Measurements from ENCODE around the gene UGT1A6.

Gene UGT1A6

GRCh38 chr2:233655043-233655442, 37.6 kb upstream of the UGT1A6 start:
- no peak for TF ChIP-seq EP300 (IDR thresholded peaks at IDR 0.05; ENCODE audit: borderline replicate concordance)
- TF ChIP-seq CREB1 (IDR thresholded peaks at IDR 0.05; ENCODE audit: low read depth): no peak
- TF ChIP-seq TAF1 (IDR thresholded peaks at IDR 0.05; ENCODE audit: low read depth): no peak
- no peak for TF ChIP-seq CEBPB (IDR thresholded peaks at IDR 0.05)
- TF ChIP-seq NFIC (IDR thresholded peaks at IDR 0.05): no peak
- TF ChIP-seq YY1 (IDR thresholded peaks at IDR 0.05; ENCODE audit: low read depth): no peak
- no peak for TF ChIP-seq EGR1 (IDR thresholded peaks at IDR 0.05)
- no peak for TF ChIP-seq RAD21 (IDR thresholded peaks at IDR 0.05; ENCODE audit: low read depth)
- no peak for TF ChIP-seq FOXM1 (IDR thresholded peaks at IDR 0.05; ENCODE audit: borderline replicate concordance, low read depth)
- TF ChIP-seq MAX (IDR thresholded peaks at IDR 0.05): no peak
- TF ChIP-seq TEAD4 (IDR thresholded peaks at IDR 0.05): no peak
- TF ChIP-seq TCF12 (IDR thresholded peaks at IDR 0.05; ENCODE audit: low read depth): no peak
- TF ChIP-seq USF1 (IDR thresholded peaks at IDR 0.05): no peak
- no peak for TF ChIP-seq ZBTB7A (IDR thresholded peaks at IDR 0.05; ENCODE audit: low read depth)
- TF ChIP-seq, protein P1, sequence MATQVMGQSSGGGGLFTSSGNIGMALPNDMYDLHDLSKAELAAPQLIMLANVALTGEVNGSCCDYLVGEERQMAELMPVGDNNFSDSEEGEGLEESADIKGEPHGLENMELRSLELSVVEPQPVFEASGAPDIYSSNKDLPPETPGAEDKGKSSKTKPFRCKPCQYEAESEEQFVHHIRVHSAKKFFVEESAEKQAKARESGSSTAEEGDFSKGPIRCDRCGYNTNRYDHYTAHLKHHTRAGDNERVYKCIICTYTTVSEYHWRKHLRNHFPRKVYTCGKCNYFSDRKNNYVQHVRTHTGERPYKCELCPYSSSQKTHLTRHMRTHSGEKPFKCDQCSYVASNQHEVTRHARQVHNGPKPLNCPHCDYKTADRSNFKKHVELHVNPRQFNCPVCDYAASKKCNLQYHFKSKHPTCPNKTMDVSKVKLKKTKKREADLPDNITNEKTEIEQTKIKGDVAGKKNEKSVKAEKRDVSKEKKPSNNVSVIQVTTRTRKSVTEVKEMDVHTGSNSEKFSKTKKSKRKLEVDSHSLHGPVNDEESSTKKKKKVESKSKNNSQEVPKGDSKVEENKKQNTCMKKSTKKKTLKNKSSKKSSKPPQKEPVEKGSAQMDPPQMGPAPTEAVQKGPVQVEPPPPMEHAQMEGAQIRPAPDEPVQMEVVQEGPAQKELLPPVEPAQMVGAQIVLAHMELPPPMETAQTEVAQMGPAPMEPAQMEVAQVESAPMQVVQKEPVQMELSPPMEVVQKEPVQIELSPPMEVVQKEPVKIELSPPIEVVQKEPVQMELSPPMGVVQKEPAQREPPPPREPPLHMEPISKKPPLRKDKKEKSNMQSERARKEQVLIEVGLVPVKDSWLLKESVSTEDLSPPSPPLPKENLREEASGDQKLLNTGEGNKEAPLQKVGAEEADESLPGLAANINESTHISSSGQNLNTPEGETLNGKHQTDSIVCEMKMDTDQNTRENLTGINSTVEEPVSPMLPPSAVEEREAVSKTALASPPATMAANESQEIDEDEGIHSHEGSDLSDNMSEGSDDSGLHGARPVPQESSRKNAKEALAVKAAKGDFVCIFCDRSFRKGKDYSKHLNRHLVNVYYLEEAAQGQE (IDR thresholded peaks at IDR 0.05; ENCODE audit: low read depth): no peak

DNA sequence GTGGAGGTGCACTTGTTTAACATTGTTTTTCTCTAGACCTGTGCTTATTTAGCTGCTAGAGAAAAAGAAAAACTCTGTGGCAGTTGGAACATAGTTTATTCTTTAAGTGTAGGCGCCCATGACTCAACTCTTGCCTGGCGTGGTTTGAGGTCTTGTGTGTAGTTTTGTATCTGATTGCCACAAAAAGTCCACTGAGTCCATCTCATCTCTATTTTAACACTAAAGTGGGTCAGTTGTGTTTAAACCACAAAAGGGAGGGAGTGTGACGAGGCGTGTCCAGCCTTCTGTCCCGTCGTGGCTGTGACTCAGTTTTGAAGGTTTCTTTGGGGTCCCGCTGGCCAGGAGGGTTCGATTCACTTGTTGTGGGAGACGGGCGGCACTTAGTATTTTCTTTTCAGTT, 36.2 kb upstream of the UGT1A6 start:
- TF ChIP-seq TCF12 (IDR thresholded peaks at IDR 0.05; ENCODE audit: low read depth) (no peak), CEBPB (IDR thresholded peaks at IDR 0.05) (no peak), EP300 (IDR thresholded peaks at IDR 0.05; ENCODE audit: borderline replicate concordance) (no peak)

GRCh38 chr2:233658610-233659009, 34.1 kb upstream of the UGT1A6 start:
- no peak for TF ChIP-seq FOXM1 (IDR thresholded peaks at IDR 0.05; ENCODE audit: borderline replicate concordance, low read depth)
- TF ChIP-seq CREB1 (IDR thresholded peaks at IDR 0.05; ENCODE audit: low read depth): no peak
- TF ChIP-seq TAF1 (IDR thresholded peaks at IDR 0.05; ENCODE audit: low read depth): no peak

- no peak for TF ChIP-seq RAD21 (IDR thresholded peaks at IDR 0.05; ENCODE audit: low read depth)
- no peak for TF ChIP-seq EGR1 (IDR thresholded peaks at IDR 0.05)
- TF ChIP-seq YY1 (IDR thresholded peaks at IDR 0.05; ENCODE audit: low read depth): no peak
- TF ChIP-seq ZBTB7A (IDR thresholded peaks at IDR 0.05; ENCODE audit: low read depth): no peak
- TF ChIP-seq TCF12 (IDR thresholded peaks at IDR 0.05; ENCODE audit: low read depth): no peak
These were observed 28.8 kb upstream of the UGT1A6 start for GRCh38 chr2:233663911-233664310.

DNA sequence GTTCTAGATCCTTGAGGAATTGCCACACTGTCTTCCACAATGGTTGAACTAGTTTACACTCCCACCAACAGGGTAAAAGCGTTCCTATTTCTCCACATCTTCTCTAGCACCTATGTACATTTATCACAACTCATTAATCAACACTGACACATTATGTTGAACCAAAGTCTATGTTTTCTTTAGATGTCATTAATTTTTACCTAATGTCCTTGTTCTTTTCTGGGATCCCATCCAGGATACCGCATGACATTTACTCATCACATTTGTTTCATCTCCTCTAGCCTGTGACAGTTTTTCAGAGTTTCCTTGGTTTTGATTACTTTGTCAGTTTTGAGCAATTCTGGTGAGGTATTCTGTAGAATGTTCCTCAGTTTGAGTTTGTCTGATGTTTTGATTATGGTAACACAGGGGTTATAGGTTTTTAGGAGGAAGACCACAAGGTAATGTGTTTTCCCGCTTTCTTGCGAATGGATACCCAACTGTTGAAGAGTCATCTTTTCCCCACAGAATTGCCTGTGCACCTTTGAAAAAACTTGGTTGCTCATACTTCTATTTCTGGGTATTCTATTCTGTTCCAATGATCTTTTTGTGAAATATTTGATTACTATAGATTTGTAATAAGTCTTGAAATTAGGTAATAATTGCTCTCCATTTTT, 24.0 kb upstream of the UGT1A6 start:
- TF ChIP-seq ZBTB7A (IDR thresholded peaks at IDR 0.05; ENCODE audit: low read depth): no peak
- no peak for TF ChIP-seq CREB1 (IDR thresholded peaks at IDR 0.05; ENCODE audit: low read depth)
- TF ChIP-seq USF1 (IDR thresholded peaks at IDR 0.05): no peak
- TF ChIP-seq FOXM1 (IDR thresholded peaks at IDR 0.05; ENCODE audit: borderline replicate concordance, low read depth): no peak
- TF ChIP-seq EGR1 (IDR thresholded peaks at IDR 0.05): no peak
- TF ChIP-seq TEAD4 (IDR thresholded peaks at IDR 0.05): no peak
- no peak for TF ChIP-seq MAX (IDR thresholded peaks at IDR 0.05)
- no peak for TF ChIP-seq CEBPB (IDR thresholded peaks at IDR 0.05)
- TF ChIP-seq RAD21 (IDR thresholded peaks at IDR 0.05; ENCODE audit: low read depth): no peak
- no peak for TF ChIP-seq EP300 (IDR thresholded peaks at IDR 0.05; ENCODE audit: borderline replicate concordance)
- no peak for TF ChIP-seq NFIC (IDR thresholded peaks at IDR 0.05)
- TF ChIP-seq, protein P1 (IDR thresholded peaks at IDR 0.05; ENCODE audit: low read depth): no peak
- TF ChIP-seq TAF1 (IDR thresholded peaks at IDR 0.05; ENCODE audit: low read depth): no peak

DNA sequence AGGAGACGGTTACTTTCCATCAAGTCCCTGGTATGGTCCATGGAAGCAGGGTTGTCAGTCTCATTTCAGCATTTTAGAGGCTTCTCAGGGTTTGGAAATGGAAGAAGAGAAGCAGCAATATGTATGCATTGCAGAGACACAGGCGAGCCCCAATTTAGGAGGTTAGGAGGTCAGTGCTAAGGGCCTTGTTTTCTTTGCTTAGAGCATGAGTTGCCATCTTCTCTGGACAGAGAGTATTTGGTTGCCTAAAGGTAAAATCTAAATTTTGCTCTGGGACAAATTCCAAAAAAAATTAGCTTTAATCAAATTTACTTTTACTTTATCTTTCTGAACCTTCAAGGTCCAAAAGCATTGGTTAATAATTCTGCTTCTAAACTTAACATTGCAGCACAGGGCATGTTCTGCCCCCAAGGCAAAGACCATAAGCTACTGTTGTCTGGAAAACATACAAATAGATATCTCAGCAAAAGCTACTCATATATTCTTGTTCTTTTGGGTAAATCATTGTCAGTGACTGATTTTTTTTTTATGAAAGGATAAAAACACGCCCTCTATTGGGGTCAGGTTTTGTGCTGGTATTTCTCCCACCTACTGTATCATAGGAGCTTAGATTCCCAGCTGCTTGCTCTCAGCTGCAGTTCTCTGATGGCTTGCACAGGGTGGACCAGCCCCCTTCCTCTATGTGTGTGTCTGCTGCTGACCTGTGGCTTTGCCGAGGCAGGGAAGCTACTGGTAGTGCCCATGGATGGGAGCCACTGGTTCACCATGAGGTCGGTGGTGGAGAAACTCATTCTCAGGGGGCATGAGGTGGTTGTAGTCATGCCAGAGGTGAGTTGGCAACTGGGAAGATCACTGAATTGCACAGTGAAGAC, 21.2 kb upstream of the UGT1A6 start, which contains the start of gene UGT1A9:
Gene UGT1A9 (plus strand): TSS at position 609 of the 872 bp plus-strand sequence. CDS start 37 bp downstream, at position 646.
- TF ChIP-seq TEAD4 (IDR thresholded peaks at IDR 0.05) (no peak), EGR1 (IDR thresholded peaks at IDR 0.05) (no peak), MAX (IDR thresholded peaks at IDR 0.05) (no peak), CREB1 (IDR thresholded peaks at IDR 0.05; ENCODE audit: low read depth) (no peak), YY1 (IDR thresholded peaks at IDR 0.05; ENCODE audit: low read depth) (no peak)
